ENCODE results near the gene ZNF101.

- no peak for TF ChIP-seq POLR2A (IDR thresholded peaks at IDR 0.05)
- TF ChIP-seq CTCF (IDR thresholded peaks at IDR 0.05), result no peak
These were observed 42.8 kb downstream of the ZNF101 start for GRCh38 chr19:19711306-19711933.

Measured in tibial nerve (tissue), 3 donors.